H9 (cell line): ENCODE results near the gene VAV2. TPM values are rescaled to one million over a fixed set of nuclear protein-coding genes. Genes with fewer than 3 reads are reported as not detected.

Experiments used
- DNase-seq: peaks from one replicate; pipeline ENCODE4 v3.0.0-alpha.2; 2017
- H2AFZ ChIP-seq: one replicate; pipeline ENCODE4 v1.6.1; 2013; ENCODE audit warnings: mild to moderate bottlenecking, low read length, control low read depth, moderate library complexity
- H2AK5ac ChIP-seq: 2 replicates; pipeline ENCODE4 v1.6.1; 2013; ENCODE audit warnings: low read length, control low read depth, mixed read lengths; ENCODE audit not compliant: insufficient read length
- H2BK120ac ChIP-seq: one replicate; pipeline ENCODE4 v1.6.1; 2013; ENCODE audit warnings: low read depth, mild to moderate bottlenecking, low read length, control low read depth, inconsistent platforms; ENCODE audit not compliant: poor library complexity, severe bottlenecking
- H2BK12ac ChIP-seq: 2 replicates; pipeline ENCODE4 v1.6.1; 2013; ENCODE audit warnings: low read length, control low read depth, mixed read lengths, low read depth; ENCODE audit not compliant: insufficient read length
- H2BK15ac ChIP-seq: 2 replicates; pipeline ENCODE4 v1.6.1; 2013; ENCODE audit warnings: low read depth, low read length, control low read depth
- H2BK20ac ChIP-seq: one replicate; pipeline ENCODE4 v1.6.1; 2013; ENCODE audit warnings: low read depth, mild to moderate bottlenecking, low read length, control low read depth, inconsistent platforms; ENCODE audit not compliant: poor library complexity, severe bottlenecking
- H2BK5ac ChIP-seq: 2 replicates; pipeline ENCODE4 v1.6.1; 2013; ENCODE audit warnings: low read length, control low read depth, mixed read lengths; ENCODE audit not compliant: insufficient read length
- H3K14ac ChIP-seq: 2 replicates; pipeline ENCODE4 v1.6.1; 2013; ENCODE audit warnings: low read length, control low read depth; ENCODE audit not compliant: insufficient read depth
- H3K18ac ChIP-seq: 2 replicates; pipeline ENCODE4 v1.6.1; 2013; ENCODE audit warnings: low read depth, mild to moderate bottlenecking, mixed read lengths, low read length, control low read depth; ENCODE audit not compliant: insufficient read length
- H3K23ac ChIP-seq: 2 replicates; pipeline ENCODE4 v1.6.1; 2013; ENCODE audit warnings: low read length, control low read depth, mixed read lengths, low read depth; ENCODE audit not compliant: insufficient read length
- H3K23me2 ChIP-seq: 2 replicates; pipeline ENCODE4 v1.6.1; 2013; ENCODE audit warnings: low read depth, mild to moderate bottlenecking, mixed read lengths, low read length, control low read depth; ENCODE audit not compliant: insufficient read length, poor library complexity, severe bottlenecking
- H3K27ac ChIP-seq: 2 replicates; pipeline ENCODE4 v1.5.1; 2013; ENCODE audit warnings: low read length, control low read depth, mixed read lengths, low read depth; ENCODE audit not compliant: insufficient read length
- H3K27me3 ChIP-seq: 2 replicates; pipeline ENCODE4 v1.6.1; 2013; ENCODE audit warnings: low read length, control low read depth, inconsistent platforms; ENCODE audit not compliant: insufficient read depth
- H3K4ac ChIP-seq: 2 replicates; pipeline ENCODE4 v1.6.1; 2013; ENCODE audit warnings: low read depth, mild to moderate bottlenecking, control low read depth, inconsistent platforms, low read length, moderate library complexity
- H3K4me1 ChIP-seq: 2 replicates; pipeline ENCODE4 v1.6.1; 2013; ENCODE audit warnings: low read length, control low read depth, inconsistent platforms; ENCODE audit not compliant: insufficient read depth
- H3K4me2 ChIP-seq: 2 replicates; pipeline ENCODE4 v1.6.1; 2013; ENCODE audit warnings: low read length, control low read depth, mixed read lengths; ENCODE audit not compliant: insufficient read length, insufficient read depth
- H3K56ac ChIP-seq: 2 replicates; pipeline ENCODE4 v1.6.1; 2013; ENCODE audit warnings: low read depth, mild to moderate bottlenecking, mixed read lengths, low read length, control low read depth; ENCODE audit not compliant: insufficient read length
- H3K79me1 ChIP-seq: 2 replicates; pipeline ENCODE4 v1.6.1; 2013; ENCODE audit warnings: low read depth, mild to moderate bottlenecking, moderate library complexity, low read length, control low read depth, inconsistent platforms; ENCODE audit not compliant: insufficient read depth, poor library complexity, severe bottlenecking
- H3K79me2 ChIP-seq: 2 replicates; pipeline ENCODE4 v1.6.1; 2013; ENCODE audit warnings: low read length, control low read depth, inconsistent platforms; ENCODE audit not compliant: insufficient read depth
- H3K9ac ChIP-seq: 2 replicates; pipeline ENCODE4 v1.6.1; 2013; ENCODE audit warnings: low read length, control low read depth, mixed read lengths; ENCODE audit not compliant: insufficient read length; ENCODE audit errors: extremely low read depth
- H3K9me3 ChIP-seq: one replicate; pipeline ENCODE4 v1.6.1; 2013; ENCODE audit warnings: low read depth, low read length, inconsistent platforms; ENCODE audit not compliant: control insufficient read depth
- H3T11ph ChIP-seq: one replicate; pipeline ENCODE4 v1.6.1; 2013; ENCODE audit warnings: mild to moderate bottlenecking, low read length, control low read depth, inconsistent platforms
- H4K20me1 ChIP-seq: one replicate; pipeline ENCODE4 v1.6.1; 2013; ENCODE audit not compliant: control insufficient read depth, insufficient read length, insufficient read depth
- H4K5ac ChIP-seq: 2 replicates; pipeline ENCODE4 v1.6.1; 2013; ENCODE audit warnings: low read depth, mild to moderate bottlenecking, mixed read lengths, low read length, control low read depth; ENCODE audit not compliant: insufficient read length
- H4K8ac ChIP-seq: replicated peaks from 2 replicates; pipeline ENCODE4 v1.6.1; 2013; ENCODE audit warnings: low read length, control low read depth, mixed read lengths, low read depth; ENCODE audit not compliant: insufficient read length
- H4K91ac ChIP-seq: 2 replicates; pipeline ENCODE4 v1.6.1; 2013; ENCODE audit warnings: low read depth, mild to moderate bottlenecking, moderate library complexity, mixed read lengths, low read length, control low read depth; ENCODE audit not compliant: insufficient read length
- H3K27ac Mint-ChIP-seq, 3 experiments: 2 replicates in 2 of 3; 3 replicates in 1 of 3; pipeline ENCODE4 v1.8.0; 2020 to 2021; ENCODE audit warnings: mixed read lengths in 3 of 3, mild to moderate bottlenecking in 1 of 3, moderate library complexity in 1 of 3
- H3K27me3 Mint-ChIP-seq: 2 replicates; pipeline ENCODE4 v1.8.0; 2021; ENCODE audit warnings: low read depth, mild to moderate bottlenecking, moderate library complexity, mixed read lengths
- H3K36me3 Mint-ChIP-seq, 3 experiments: 2 replicates in 2 of 3; 3 replicates in 1 of 3; pipeline ENCODE4 v1.8.0; 2020 to 2021; ENCODE audit warnings: low read depth in 3 of 3, mixed read lengths in 3 of 3; ENCODE audit not compliant: insufficient read depth in 1 of 3
- H3K4me1 Mint-ChIP-seq, 2 experiments: 2 replicates each; pipeline ENCODE4 v1.8.0; 2020; ENCODE audit warnings: mixed read lengths in 2 of 2
- H3K4me3 Mint-ChIP-seq, 2 experiments: 2 replicates in 1 of 2; 3 replicates in 1 of 2; pipeline ENCODE4 v1.8.0; 2020 to 2021; ENCODE audit warnings: mild to moderate bottlenecking in 2 of 2, mixed read lengths in 2 of 2, moderate library complexity in 1 of 2
- H3K9me3 Mint-ChIP-seq, 2 experiments: 2 replicates in 1 of 2; 3 replicates in 1 of 2; pipeline ENCODE4 v1.8.0; 2020; ENCODE audit warnings: mild to moderate bottlenecking in 2 of 2, mixed read lengths in 2 of 2, moderate library complexity in 1 of 2
- CTCF ChIP-seq: fragments of 200-600 bp; sonication (generic); conservative IDR thresholded peaks from 3 replicates; pipeline ENCODE4 v1.8.0; 2021; ENCODE audit warnings: antibody characterized with exemption, mild to moderate bottlenecking
- WGBS: extraction: QIAGEN DNeasy Blood & Tissue Kit; methylation state at CpG from one replicate; pipeline ENCODE4 v1.1.7; 2013; ENCODE audit warnings: missing lambda C conversion rate, low lambda C conversion rate, mixed read lengths; ENCODE audit not compliant: insufficient read length; ENCODE audit errors: extremely low coverage; 5-methylcytosine and 5-hydroxymethylcytosine counted together
- total RNA-seq: library from RNA; stranded (reverse); gene quantifications from 2 replicates; pipeline ENCODE4 v1.2.1, GENCODE V29; 2021

The VAV2 gene
- total RNA-seq, 1 experiment from 2014 or later, result 58.7 TPM

GRCh38 chr9:133953621-133953975 lies 38.5 kb downstream of the VAV2 start:
- Histone ChIP-seq H2BK15ac (no peak overlapping the region), H2BK20ac (no peak overlapping the region), H3K9me3 (no peaks in the 10 kb centered on the region), H2BK120ac (no peak overlapping the region), H3K4me2 (no peak overlapping the region), H3K4me1 (peaks cover 4% of the 10 kb centered on the region; the same call in 1 of the 2 replicates), H3K79me1 (peaks cover 6% of the 10 kb centered on the region), H2BK12ac (no peak overlapping the region), H2AK5ac (no peak overlapping the region), H3K4ac (no peak overlapping the region), H3K23ac (no peak overlapping the region), H3K27ac (no peak overlapping the region), H3K18ac (no peak overlapping the region), H4K5ac (no peak overlapping the region), H3K56ac (no peak overlapping the region), H4K91ac (no peak overlapping the region), H3T11ph (no peak overlapping the region), H4K20me1 (peaks cover 3% of the 10 kb centered on the region), H2BK5ac (no peak overlapping the region), H3K27me3 (no peaks in the 10 kb centered on the region), H4K8ac (no peak overlapping the region), H3K23me2 (no peaks in the 10 kb centered on the region), H3K79me2 (peaks cover 2% of the 10 kb centered on the region; the same call in 1 of the 2 replicates), H3K14ac (no peak overlapping the region), H3K9ac (no peak overlapping the region), H2AFZ (no peak overlapping the region)
- H3K9me3 Mint-ChIP-seq, result no peaks in the 10 kb centered on the region
- DNase-seq, result no peak
- H3K36me3 Mint-ChIP-seq, result peaks cover 0 to 13% (median 0%) of the 10 kb centered on the region in 3 experiments; a peak in 2 of 7 replicates
- no peak overlapping the region for H3K4me3 Mint-ChIP-seq
- H3K4me1 Mint-ChIP-seq, result peaks cover 47 to 51% of the 10 kb centered on the region in 2 experiments
- H3K27me3 Mint-ChIP-seq, result no peaks in the 10 kb centered on the region
- peak overlapping the region in 1 of 3 experiments; percentile 69; a peak in 2 of 7 replicates for H3K27ac Mint-ChIP-seq
- no CpG with 5 or more reads among the region's 4 CpGs for WGBS
- no peak for TF ChIP-seq CTCF
